ENCODE results near the gene ZBED5.

Gene ZBED5

DNA sequence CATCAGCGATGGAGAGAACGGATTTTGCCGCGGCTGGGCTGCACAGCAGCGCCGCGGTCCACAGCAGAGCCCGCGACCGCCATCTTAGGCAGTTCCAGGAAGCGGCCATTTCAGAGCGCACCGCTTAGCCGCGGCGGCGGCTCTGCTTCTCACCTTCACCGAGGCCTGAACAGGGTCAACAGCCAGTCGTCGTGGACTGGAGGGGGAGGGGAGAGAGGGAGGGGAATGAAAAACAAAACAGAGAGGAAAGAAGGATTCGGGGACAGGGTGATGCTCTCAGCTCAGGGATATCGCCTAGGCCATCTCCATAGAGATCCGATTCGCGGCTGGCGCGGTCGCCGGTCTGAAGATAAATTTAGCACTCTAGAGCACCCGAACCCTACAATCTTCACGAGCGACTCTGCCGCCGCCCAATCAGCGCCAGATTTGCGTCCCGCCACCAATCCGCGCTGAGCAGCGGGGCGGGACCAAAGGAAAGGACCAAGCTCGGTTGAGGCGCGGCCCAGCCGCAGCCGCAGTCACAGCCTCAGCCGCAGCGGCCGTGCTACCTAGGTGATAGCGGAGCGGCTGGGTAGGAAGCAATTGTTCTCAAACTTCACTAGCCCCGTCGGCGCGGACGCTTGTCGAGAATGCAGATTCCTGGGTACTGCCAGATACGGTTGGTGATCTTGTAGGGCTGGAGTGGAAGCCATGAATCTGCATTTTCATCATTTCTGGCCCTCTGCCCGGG is at the start of gene ZBED5:
TSS of gene ZBED5 (minus strand) at position 345 of the 730 bp plus-strand sequence. CDS start 3,108 bp downstream, outside the sequence.
- H3K4me1 ChIP-seq (ENCODE audit: insufficient read depth, low read length) = peaks cover 9% of the 10 kb centered on the region
- H3K9ac ChIP-seq (ENCODE audit: low read depth, low read length) = peak within 1 kb of the TSS; percentile 90

DNA sequence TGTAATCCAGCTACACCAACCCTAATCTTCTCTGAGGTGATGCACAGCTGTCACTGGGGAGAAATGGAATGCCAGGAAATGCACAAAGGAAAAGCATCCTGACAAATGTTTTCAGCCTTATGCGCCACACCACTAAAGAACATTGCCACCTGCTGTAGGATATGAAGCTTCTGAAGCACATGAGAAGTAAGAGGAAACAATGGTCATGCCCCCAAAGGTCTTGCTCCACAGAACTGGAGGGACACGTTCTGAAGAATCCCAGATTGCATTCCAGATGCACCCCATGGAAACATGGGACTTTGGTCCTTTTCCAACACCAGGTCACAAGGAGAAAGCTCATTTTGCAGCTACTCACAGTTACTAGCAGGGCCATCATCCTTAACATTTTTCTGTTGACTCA is 48.7 kb upstream of the ZBED5 start:
- H3K9ac ChIP-seq (ENCODE audit: low read depth, low read length) = no peak overlapping the region
- H3K36me3 ChIP-seq (ENCODE audit: insufficient read depth, low read length) = no peaks in the 10 kb centered on the region
- peaks cover 11% of the 10 kb centered on the region; the same call in 1 of the 2 replicates for H3K4me1 ChIP-seq (ENCODE audit: insufficient read depth, low read length)
- no peaks in the 10 kb centered on the region for H3K9me3 ChIP-seq (ENCODE audit: control insufficient read depth, insufficient read depth, low read length)

More for the DNA sequence above, at the start of gene ZBED5:
- no peaks in the 10 kb centered on the region for H3K9me3 ChIP-seq (ENCODE audit: control insufficient read depth, insufficient read depth, low read length)
- H3K36me3 ChIP-seq (ENCODE audit: insufficient read depth, low read length) = peaks cover 15% of the 10 kb centered on the region

DNA sequence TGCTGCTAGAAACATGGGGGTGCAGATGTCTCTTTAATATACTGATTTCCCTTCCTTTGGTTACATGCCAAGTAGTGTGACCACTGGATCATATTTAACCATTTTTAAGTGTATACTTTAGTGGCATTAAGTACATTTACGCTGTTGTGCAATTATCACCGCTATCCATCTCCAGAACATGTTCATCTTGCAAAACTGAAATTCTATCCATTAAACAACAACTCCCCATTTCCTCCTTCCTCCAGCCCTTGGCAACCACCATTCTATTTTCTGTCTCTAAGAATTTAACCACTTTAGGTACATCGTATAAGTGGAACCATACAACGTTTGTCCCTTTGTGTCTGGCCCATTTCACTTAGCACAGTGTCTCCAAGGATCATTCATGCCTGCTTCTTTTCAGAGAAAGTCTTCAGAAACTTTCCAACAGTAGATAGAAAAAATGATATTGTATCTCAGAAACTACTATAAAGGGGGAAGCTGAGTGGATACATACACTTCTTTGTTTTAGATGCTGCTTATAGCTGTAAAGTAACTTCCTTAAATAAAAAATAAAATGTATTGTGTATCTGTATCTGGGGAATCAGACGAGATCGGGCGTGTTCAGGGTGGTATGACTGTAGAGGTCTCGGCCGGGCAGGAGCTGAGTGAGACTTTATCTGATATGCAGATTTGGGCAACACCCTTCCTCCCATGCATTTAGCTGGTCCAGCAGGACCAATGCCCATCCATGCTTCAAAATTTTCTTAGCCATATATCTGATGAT is 44.6 kb upstream of the ZBED5 start:
- Histone ChIP-seq H3K36me3 (ENCODE audit: insufficient read depth, low read length) (no peaks in the 10 kb centered on the region), H3K9ac (ENCODE audit: low read depth, low read length) (no peak overlapping the region), H3K4me1 (ENCODE audit: insufficient read depth, low read length) (peaks cover 12% of the 10 kb centered on the region), H3K9me3 (ENCODE audit: control insufficient read depth, insufficient read depth, low read length) (no peaks in the 10 kb centered on the region)

DNA sequence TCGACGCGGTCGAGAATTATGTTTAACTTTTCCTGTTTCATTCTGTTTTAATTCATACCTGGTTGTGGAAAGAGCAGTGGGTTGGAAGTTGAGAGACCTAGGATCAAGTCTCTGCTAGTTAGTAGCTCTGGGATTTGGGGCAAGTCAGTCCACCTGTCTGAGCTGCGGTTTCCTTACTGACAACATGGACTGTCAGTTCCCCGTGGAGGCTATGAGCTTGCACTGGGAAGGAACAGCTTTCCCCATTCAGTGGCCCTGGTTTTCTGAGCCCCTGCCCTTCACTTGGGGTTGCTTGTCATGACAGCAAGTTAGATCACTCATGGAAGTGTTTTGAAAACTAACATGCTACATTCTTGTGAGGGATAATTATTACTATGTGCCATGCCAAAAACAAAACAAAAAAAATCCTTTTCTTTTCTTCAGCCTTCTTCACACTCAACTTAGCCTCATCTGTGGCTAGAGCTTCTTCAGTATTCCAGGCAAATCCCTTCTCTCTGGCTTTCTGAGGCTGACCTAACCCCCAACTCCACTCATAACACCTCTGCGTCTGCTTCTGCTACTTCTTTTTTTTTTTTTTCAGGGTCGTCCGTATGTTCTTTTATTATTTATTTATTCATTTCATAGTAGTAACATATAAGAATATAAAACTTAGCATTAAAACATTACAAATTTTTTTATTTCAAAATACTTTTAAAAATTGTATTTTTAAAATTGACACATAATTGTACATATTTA is 43.0 kb upstream of the ZBED5 start:
- Histone ChIP-seq H3K9ac (ENCODE audit: low read depth, low read length) (no peak overlapping the region), H3K9me3 (ENCODE audit: control insufficient read depth, insufficient read depth, low read length) (no peaks in the 10 kb centered on the region), H3K36me3 (ENCODE audit: insufficient read depth, low read length) (no peaks in the 10 kb centered on the region), H3K4me1 (ENCODE audit: insufficient read depth, low read length) (peaks cover 12% of the 10 kb centered on the region)

DNA sequence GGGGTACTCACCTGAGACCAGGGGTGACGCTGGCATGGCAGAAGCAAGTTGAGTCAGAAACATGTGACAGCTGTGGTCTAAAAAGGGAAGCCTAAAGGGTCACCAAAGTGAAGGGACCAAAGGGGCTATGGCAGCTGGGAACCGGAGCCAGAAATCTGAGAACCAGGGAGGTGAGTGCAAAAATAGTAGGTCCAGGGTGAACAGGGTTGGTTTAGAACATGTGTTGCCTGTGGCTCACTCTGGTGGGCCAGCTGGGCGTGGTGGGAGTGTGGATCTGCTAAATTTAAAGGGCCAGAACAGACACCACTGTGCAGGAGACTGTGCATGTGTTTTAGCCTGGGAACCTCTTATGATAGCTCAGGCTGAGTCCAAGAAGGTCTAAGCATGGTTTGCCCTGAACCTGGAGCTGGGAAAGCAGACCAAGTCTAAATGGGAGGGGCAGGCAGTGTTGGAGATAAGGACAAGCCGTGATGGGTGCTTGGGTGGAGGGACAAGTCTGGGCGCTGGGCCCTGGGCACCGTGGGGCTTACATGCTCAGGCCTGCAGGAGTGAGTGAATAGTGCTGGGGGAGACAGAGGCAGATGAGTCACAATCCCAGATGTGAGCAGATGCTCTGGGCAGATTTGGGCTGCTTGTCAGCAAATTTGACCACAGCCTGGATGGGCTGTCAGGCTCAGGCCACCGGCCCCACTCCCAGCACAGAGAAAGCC is 41.4 kb upstream of the ZBED5 start:
- Histone ChIP-seq H3K9ac (ENCODE audit: low read depth, low read length) (no peak overlapping the region), H3K9me3 (ENCODE audit: control insufficient read depth, insufficient read depth, low read length) (no peaks in the 10 kb centered on the region)

DNA sequence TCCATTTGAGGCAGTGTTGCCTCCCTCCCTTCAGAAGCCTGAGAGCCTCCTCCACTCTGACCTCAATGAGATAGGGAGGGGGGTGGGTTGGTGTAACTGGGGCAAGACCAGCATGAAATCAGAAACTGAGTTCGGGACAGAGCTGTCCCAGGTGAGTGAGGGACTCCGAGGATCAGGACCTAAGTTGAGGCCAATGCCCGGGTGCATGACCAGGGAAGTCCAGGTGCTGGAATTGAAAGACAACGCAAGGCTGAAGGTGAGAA is 40.8 kb upstream of the ZBED5 start:
- no peak overlapping the region for H3K9ac ChIP-seq (ENCODE audit: low read depth, low read length)
- H3K4me1 ChIP-seq (ENCODE audit: insufficient read depth, low read length) = peaks cover 12% of the 10 kb centered on the region
- H3K36me3 ChIP-seq (ENCODE audit: insufficient read depth, low read length) = no peaks in the 10 kb centered on the region
- no peaks in the 10 kb centered on the region for H3K9me3 ChIP-seq (ENCODE audit: control insufficient read depth, insufficient read depth, low read length)

More for the DNA sequence above, 41.4 kb upstream of the ZBED5 start:
- H3K36me3 ChIP-seq (ENCODE audit: insufficient read depth, low read length) = no peaks in the 10 kb centered on the region
- peaks cover 12% of the 10 kb centered on the region for H3K4me1 ChIP-seq (ENCODE audit: insufficient read depth, low read length)

DNA sequence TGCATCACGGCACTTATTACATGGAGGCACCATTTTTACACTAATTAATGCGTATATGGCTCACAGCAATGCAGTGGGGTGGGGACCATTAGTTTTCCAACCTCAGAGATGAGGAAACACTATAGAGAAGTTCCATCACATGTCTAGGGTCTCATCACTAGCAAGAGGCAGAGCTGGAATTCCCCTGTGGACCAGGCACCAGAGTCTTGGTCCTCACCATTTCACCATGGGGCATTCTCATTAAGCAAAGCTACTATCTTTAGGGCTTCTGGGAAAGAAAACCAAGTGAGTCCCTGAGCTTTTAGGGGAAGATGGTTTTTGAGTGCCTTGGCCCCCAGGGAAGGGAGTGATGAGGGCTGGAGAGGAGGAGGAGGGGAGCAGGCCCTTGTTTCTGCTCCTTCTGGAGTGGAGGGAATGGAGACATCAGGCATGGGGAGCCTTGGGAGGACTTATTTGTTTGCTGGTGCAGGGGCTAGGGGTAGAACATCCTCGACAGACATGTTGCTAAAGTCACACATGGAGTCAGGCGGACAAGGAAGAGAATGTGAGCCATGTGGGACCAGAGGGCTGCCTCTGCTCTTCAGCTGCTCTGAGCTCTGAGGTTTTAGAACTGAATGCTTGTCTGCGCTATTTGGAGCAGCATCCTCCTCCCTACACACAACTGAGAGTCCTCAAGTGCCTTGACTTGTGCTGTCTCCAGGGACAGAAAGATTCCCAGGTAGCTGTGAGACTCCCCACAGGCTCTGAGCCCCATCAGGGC is 40.3 kb upstream of the ZBED5 start:
- H3K9ac ChIP-seq (ENCODE audit: low read depth, low read length) = no peak overlapping the region
- no peaks in the 10 kb centered on the region for H3K9me3 ChIP-seq (ENCODE audit: control insufficient read depth, insufficient read depth, low read length)
- H3K4me1 ChIP-seq (ENCODE audit: insufficient read depth, low read length) = peaks cover 12% of the 10 kb centered on the region
- no peaks in the 10 kb centered on the region for H3K36me3 ChIP-seq (ENCODE audit: insufficient read depth, low read length)

DNA sequence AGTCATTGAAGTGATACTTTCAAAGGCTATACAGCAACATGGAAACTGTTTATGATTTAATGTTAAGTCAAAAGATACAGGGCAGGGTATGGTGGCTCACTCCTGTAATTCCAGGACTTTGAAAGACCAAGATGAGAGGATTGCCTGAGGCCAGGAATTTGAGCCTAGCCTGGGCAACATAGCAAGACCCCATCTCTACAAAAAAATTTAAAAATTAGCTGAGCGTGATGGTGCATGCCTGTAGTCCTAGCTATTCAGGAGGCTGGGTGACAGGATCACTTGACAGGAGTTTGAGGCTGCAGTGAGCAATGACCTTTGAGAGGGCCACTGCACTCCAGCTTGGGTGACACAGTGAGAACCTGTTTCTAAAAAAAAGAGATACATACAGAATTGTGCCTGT is 39.3 kb upstream of the ZBED5 start:
- H3K9me3 ChIP-seq (ENCODE audit: control insufficient read depth, insufficient read depth, low read length) = no peaks in the 10 kb centered on the region
- H3K9ac ChIP-seq (ENCODE audit: low read depth, low read length) = no peak overlapping the region
- no peaks in the 10 kb centered on the region for H3K36me3 ChIP-seq (ENCODE audit: insufficient read depth, low read length)
- H3K4me1 ChIP-seq (ENCODE audit: insufficient read depth, low read length) = peaks cover 12% of the 10 kb centered on the region

DNA sequence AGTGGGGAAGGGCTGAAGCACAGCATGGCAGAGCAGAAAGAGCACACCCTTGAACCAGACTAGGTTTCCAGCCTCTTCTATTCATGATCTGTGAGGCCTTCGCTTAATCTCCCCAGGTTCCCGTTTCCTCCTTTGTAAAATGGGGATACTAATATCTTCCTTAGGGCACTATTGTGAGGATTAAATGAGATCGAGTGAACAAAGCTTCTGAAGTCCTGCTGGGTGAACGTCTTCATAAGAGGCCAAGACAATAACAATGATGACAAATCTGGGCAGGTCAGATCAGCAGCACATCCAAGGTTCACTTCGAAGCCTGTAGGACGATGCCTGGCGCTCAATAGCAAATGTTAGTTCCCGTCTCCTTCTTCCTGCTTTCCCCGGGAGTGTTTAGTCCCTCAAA is 38.6 kb upstream of the ZBED5 start:
- H3K9me3 ChIP-seq (ENCODE audit: control insufficient read depth, insufficient read depth, low read length) = no peaks in the 10 kb centered on the region
- H3K9ac ChIP-seq (ENCODE audit: low read depth, low read length) = no peak overlapping the region
- H3K36me3 ChIP-seq (ENCODE audit: insufficient read depth, low read length) = no peaks in the 10 kb centered on the region
- H3K4me1 ChIP-seq (ENCODE audit: insufficient read depth, low read length) = peaks cover 12% of the 10 kb centered on the region

DNA sequence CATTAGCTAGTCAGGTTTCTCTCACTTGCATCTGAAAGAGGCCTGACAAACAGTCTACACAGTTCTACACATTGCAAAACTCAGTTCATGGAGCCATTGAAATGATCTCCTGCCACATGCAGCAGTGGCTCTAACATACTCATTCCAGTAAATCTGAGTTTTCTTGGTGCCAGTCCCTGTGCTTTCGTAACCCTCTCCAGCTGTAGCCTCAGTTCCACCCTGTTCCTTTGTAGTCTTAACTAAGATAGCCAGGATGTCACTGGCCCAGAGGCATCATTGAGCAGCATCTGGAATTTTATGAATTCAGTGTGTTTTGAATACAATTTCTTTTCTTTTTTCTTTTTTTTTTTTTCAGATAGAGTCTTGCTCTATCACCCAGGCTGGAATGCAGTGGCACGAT is 37.4 kb upstream of the ZBED5 start:
- H3K9ac ChIP-seq (ENCODE audit: low read depth, low read length) = no peak overlapping the region
- peaks cover 8% of the 10 kb centered on the region for H3K4me1 ChIP-seq (ENCODE audit: insufficient read depth, low read length)
- H3K36me3 ChIP-seq (ENCODE audit: insufficient read depth, low read length) = no peaks in the 10 kb centered on the region
- H3K9me3 ChIP-seq (ENCODE audit: control insufficient read depth, insufficient read depth, low read length) = no peaks in the 10 kb centered on the region

DNA sequence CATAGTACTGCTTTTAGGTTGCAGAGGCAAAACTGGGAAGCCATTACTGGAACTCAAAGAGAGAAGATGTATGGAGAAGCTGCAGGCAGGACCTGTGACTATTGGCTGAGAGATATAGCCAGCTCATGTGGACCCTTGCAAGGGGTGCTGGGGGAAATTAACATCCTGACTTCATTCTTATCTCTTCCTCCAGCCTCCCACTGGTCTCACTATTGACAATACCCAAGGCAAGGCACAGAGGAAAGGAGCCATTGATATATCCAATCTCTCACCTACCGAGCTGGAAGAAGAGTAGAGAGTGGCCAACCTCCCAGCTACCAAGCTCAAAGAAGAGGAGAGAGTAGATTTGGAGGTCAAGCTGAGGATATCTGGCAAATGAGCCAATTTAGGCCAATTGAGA is 36.8 kb upstream of the ZBED5 start:
- Histone ChIP-seq H3K4me1 (ENCODE audit: insufficient read depth, low read length) (peaks cover 2% of the 10 kb centered on the region), H3K9ac (ENCODE audit: low read depth, low read length) (no peak overlapping the region), H3K9me3 (ENCODE audit: control insufficient read depth, insufficient read depth, low read length) (no peaks in the 10 kb centered on the region), H3K36me3 (ENCODE audit: insufficient read depth, low read length) (no peaks in the 10 kb centered on the region)

DNA sequence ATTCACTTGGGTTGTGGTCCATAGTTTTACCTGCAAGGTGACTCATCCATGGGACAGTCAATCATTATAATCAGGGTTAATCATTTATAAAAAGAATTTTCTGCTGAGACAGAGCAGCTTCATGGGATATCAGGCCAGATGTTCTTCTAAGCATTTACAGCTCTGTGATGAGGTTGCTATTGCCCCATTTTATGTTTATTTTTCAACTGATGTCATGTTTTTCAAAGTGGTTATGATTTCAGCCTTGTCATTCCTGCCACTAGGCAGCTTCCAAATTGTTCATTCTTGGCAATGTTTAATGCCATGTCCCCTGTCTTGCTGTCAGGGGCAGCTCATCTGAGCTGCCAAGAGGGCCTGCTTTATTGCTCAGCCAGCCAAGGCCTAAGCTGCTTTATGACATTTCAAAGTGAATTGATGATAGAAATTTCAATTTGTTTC is 35.9 kb upstream of the ZBED5 start:
- Histone ChIP-seq H3K9ac (ENCODE audit: low read depth, low read length) (no peak overlapping the region), H3K9me3 (ENCODE audit: control insufficient read depth, insufficient read depth, low read length) (no peaks in the 10 kb centered on the region), H3K4me1 (ENCODE audit: insufficient read depth, low read length) (no peaks in the 10 kb centered on the region), H3K36me3 (ENCODE audit: insufficient read depth, low read length) (no peaks in the 10 kb centered on the region)

DNA sequence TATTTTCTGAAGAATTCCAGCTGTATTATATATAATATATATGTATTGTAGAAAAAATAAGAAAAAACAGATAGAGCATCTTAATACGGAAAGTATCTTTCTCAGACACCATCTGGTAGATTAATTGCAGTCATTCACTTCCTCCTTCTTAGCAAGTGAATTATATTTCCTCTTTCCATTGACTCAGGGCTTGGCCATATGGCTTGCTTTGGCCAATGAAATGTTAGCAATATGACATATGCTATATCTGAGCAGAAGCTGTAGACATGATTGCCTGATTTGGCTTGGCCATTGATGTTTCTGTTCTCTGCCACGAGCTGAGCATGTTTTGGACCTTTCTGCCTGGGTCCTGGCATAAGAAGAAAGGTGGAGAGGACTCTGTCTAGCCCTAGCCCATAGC is 34.4 kb upstream of the ZBED5 start:
- Histone ChIP-seq H3K4me1 (ENCODE audit: insufficient read depth, low read length) (no peaks in the 10 kb centered on the region), H3K9ac (ENCODE audit: low read depth, low read length) (no peak overlapping the region), H3K36me3 (ENCODE audit: insufficient read depth, low read length) (no peaks in the 10 kb centered on the region), H3K9me3 (ENCODE audit: control insufficient read depth, insufficient read depth, low read length) (no peaks in the 10 kb centered on the region)
